ENCODE measurements around the gene CLIC3.

GRCh38 chr9:137041124-137041523 is 44.8 kb upstream of the CLIC3 start:
- TF ChIP-seq, protein P1, sequence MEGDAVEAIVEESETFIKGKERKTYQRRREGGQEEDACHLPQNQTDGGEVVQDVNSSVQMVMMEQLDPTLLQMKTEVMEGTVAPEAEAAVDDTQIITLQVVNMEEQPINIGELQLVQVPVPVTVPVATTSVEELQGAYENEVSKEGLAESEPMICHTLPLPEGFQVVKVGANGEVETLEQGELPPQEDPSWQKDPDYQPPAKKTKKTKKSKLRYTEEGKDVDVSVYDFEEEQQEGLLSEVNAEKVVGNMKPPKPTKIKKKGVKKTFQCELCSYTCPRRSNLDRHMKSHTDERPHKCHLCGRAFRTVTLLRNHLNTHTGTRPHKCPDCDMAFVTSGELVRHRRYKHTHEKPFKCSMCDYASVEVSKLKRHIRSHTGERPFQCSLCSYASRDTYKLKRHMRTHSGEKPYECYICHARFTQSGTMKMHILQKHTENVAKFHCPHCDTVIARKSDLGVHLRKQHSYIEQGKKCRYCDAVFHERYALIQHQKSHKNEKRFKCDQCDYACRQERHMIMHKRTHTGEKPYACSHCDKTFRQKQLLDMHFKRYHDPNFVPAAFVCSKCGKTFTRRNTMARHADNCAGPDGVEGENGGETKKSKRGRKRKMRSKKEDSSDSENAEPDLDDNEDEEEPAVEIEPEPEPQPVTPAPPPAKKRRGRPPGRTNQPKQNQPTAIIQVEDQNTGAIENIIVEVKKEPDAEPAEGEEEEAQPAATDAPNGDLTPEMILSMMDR (IDR thresholded peaks at IDR 0.05 in 4 of 5, conservative IDR thresholded peaks at IDR 0.05 in 1 of 5) = no peak
- no peak for TF ChIP-seq POLR2A (IDR thresholded peaks at IDR 0.05)
